ENCODE measurements around the gene ACADM. TPM values are rescaled to one million over a fixed set of nuclear protein-coding genes. Genes with fewer than 3 reads are reported as not detected.

ACADM gene
- total RNA-seq, 1 donor from 2014 or later: 9.8 TPM

DNA sequence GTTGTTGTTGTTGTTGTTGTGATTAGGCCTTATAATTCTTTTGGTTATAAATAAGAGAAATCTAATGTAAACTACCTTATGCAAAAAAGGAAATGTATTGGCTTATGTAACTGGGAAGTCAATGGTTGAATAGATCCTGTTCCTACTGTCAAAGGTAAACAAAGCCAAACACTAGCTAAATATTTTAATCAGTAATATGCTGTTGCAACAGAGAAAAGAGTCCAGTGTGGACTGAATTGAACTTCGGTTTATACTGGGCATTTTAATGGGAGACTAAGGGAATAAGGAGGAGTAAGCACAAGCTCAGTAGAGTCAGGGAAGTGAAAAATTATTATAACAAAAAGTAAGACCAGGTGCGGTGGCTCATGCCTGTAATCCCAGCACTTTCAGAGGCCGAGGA lies 87.6 kb downstream of the ACADM start:
- intact Hi-C loops (cut with DNase I): no loop called here
- Histone ChIP-seq H3K27ac (no peak overlapping the region), H3K9me3 (no peaks in the 10 kb centered on the region), H3K27me3 (no peaks in the 10 kb centered on the region), H3K4me3 (no peak overlapping the region), H3K4me1 (no peaks in the 10 kb centered on the region), H3K36me3 (no peaks in the 10 kb centered on the region)
- DNase-seq (ENCODE audit: low spot score in 2 of 2): no peak
- TF ChIP-seq, protein P1, sequence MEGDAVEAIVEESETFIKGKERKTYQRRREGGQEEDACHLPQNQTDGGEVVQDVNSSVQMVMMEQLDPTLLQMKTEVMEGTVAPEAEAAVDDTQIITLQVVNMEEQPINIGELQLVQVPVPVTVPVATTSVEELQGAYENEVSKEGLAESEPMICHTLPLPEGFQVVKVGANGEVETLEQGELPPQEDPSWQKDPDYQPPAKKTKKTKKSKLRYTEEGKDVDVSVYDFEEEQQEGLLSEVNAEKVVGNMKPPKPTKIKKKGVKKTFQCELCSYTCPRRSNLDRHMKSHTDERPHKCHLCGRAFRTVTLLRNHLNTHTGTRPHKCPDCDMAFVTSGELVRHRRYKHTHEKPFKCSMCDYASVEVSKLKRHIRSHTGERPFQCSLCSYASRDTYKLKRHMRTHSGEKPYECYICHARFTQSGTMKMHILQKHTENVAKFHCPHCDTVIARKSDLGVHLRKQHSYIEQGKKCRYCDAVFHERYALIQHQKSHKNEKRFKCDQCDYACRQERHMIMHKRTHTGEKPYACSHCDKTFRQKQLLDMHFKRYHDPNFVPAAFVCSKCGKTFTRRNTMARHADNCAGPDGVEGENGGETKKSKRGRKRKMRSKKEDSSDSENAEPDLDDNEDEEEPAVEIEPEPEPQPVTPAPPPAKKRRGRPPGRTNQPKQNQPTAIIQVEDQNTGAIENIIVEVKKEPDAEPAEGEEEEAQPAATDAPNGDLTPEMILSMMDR (IDR thresholded peaks at IDR 0.05): no peak

Other genes starting within 250 kb of the ACADM start
- gene SLC44A5, start 113.6 kb upstream of the ACADM start, total RNA-seq: not detected
- gene RABGGTB, start 61.5 kb downstream of the ACADM start, total RNA-seq: 17.7 TPM
- gene MSH4, start 72.2 kb downstream of the ACADM start, total RNA-seq: not detected
- not detected for gene ASB17, start 207.7 kb downstream of the ACADM start, total RNA-seq

Data from ascending aorta (tissue), 2 donors.